GM19043 (cell line): ENCODE results near the gene ZBTB25.

ENCODE experiments used
- ATAC-seq: cut with Tn5 transposase; IDR thresholded peaks from one replicate; pipeline ENCODE4 v1.9.1; 2021; ENCODE audit warnings: low read depth; ENCODE audit not compliant: unreplicated experiment

ZBTB25 gene

DNA sequence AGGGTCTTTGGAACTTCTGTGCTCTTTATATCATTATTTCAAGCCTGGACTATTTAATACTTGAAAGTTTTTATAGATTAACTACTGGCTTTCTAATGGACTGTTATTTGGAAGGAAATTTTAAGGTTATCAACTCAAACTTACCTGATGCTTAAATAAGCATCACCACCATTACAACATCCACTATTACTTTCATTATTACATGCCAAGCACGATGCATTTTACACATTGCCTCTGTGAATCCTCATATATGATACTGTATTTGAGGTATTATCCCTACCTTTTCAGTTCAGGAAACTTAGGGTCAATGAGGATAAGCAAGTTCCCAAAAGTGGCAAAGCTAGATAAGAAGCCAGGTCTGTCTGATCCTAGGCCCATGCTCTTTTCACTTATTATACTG is 13.3 kb upstream of the ZBTB25 start:
- no peak for ATAC-seq

DNA sequence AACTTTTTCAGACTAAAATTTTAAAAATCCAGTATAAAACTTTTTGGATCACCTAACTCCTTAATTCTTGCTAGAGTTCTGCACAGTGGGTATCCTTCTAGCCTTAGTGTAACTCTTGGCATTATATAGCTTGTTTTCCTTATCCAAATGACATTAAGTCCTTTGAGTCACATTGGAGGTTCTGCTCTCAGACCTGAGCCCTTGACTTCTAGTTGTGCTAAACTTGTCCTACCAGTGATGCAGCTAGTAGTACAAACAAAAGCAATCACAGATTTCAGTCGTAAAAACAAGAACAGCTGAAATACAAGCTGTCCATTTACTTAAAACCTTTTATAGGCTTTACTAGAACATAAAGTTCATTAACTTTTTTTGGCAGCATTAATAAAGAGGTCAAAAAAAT is 11.4 kb upstream of the ZBTB25 start:
- ATAC-seq, result no peak

DNA sequence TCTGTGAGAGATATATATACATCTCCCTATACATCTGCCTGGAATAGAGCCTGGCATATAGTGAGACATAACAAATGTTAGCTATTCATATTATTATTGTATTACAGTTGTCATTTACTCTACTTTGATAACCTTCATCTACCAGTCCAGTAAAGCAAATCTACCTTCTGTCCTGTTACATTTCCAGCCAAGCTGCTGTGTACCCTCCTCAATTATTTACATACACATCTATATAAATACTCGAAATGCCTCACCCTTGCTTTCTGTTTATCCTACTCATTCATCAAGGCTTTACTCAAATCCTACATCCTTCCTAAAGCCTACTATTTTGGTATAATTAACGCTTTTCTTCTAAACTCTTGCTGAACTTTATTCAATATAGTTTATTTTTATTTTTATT is 9.6 kb upstream of the ZBTB25 start:
- no peak for ATAC-seq

DNA sequence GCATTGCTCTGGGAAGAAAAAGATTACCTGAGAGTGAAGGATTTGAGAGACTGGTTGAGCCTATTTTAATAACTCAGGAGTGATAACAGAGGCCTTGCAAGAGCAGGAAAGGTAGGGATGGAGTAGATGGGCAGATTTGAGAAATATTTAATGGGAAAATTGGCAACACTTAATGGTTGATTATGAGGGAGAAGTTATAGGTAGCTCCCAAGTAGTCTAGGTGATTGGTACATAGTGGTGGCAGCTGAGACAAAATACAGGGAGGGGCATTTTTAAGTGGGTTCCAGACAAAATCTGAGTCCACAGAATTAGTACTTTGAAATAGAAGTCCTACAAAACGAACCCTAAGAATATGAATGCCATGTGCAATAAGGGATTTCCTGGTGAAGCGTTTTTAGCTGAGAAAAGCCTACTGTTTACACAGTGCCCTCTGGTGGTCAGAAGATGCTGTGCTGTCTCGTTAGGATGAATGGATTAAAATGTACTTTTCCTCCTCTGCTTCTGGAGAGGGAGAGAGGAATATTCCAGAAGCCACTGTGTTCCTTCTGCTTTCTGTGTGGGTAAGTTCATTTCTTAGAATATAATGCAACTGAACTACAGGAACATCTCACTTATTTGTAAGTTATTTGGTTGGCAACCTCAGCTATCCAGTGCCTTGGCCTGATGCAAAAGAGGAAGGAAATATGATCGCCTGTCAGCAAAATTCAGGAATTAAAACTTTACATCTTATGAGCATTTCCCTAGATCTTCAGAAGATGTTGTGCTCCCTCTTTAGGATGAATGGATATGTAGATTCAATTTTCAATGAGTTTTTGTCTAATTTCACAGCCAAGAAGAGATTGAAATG is 7.4 kb upstream of the ZBTB25 start:
- no peak for ATAC-seq

DNA sequence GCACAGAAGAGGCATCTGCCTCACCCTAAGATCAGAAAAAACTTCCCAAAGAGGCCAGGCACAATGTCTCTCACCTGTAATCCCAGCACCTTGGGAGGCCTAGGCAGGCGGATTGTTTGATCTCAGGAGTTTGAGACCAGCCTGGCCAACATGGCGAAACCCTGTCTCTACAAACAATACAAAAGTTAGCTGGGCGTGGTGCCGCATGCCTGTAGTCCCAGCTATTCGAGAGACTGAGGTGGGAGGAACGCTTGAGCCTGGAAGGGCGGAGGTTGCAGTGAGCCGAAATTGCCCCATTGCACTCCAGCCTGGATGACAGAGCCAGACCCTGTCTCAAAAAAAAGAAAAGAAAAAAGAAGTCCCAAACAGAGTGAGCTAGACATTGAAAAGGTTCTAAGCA is 5.4 kb upstream of the ZBTB25 start:
- no peak for ATAC-seq

DNA sequence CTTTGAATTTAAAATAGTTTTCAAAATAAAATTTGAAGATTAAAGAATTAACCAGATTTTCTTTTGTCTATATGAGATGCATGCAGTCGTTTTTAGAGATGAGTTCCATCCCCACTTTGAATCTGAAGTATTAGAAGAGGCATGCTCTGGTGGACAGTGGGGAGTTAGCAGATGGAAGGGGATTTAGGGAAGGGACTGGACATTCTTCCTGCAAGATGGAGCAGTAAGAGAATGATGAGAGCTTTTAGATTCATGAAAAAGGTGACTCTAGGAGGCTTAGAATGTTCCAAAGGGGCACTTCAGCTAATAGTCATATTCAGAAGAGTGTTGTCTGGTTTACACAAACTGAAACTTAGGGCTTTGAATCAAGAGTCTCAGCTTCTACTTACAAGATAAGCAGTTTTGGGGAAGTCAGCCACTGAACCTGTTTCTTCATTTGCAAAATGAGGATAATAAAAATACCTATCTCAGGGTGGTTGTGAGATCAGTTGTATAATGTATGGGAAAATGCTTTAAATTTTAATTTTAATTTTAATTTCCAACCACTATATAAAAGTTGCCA is 4.7 kb upstream of the ZBTB25 start:
- no peak for ATAC-seq

DNA sequence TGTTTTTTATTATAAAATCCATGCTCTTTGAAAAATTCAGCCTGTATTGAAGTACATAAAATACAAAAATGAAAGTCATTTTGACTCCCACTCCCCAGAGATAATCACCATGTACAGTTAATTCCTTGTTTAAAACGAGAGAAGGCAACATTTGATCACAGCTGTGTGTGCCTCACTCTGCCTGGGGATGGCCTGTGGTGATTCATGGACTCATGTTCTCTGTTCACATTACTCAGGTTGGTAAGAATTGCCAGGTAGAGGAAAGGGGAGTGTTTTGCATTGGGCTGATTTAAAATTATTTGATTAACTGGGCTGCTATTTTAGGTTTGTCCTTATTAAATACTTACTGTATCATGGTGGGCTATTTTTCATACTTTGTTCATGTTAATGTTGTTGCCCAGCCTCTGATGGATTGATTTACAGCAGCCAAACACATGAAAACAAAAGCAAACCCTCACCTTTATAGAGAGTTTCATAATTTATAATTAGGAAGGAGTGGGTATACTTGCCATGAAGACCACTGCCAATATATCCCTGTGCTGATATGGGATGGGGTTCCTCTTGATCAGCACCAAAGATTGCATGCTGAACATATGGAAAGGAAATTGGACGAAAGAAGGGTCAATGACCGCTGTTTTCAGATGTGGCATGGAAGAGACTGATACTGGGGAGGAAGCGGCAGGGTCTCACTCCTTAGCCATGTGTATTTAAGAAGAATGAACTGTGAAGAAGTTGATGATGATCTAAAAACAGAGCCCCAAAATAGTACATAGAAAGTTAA is 3.9 kb upstream of the ZBTB25 start:
- no peak for ATAC-seq

DNA sequence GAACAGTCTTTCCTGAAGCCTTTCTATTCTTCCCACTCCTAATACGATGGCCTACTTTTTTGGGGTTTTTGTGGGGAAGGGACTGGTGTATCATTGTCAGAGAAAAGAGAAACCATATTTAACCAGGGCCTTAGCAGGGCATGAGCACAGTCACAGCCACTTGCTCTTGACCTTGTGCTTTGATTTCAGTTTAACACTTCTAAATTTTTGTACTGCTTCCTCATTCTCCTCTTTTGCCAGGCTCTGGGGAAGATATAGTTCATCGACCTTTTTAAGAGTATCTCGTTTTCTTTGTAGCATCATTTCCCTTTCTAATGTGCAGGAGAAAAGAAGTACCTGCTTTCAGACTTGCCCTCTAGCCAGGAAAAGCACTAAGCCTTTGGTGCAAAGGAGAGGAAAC is 3.1 kb upstream of the ZBTB25 start:
- ATAC-seq, result no peak

DNA sequence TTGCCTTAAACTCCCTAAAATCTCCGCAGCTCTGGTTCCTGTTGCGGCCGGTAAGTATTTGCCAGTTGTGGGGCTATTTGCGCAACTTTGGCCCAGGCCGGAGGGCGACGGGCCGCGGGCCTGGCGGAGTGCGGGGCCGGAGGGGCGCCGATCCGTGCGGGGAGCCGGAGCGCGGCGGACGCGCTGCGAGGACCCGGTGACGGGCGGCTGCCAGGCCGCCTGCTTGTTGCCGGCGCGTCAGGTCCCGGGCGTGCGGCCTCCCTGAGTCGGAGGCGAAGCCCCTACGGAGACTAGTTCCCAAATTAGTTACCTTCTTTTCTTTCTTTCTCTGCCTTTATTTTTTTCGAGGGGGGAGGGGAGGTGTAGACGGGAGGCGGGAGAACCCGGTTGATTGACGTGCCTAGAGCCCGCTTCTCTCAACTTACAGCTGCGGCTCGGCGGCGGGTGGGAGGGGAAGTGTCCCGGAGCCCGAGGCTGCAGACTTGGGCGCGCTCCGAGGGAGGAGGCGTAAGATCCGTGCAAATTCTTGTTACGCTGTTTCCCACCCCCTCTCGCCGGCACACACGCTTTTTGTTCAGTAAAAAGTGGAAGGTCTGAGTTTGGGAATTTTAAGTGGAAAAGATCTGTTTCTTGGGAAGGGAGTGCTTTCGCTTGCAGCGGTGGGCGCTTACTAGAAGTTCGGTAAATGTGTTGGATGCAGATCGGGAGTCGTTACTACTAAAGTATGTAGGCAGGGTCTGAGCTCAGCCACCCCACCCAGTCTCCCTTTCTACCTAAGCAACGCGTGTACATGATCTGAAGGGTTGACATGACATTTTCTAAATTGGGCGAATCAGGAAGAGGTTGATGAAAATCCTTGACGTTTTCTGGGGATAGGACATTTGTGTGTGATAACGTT is 1.5 kb upstream of the ZBTB25 start:
- peak; percentile 28 for ATAC-seq

DNA sequence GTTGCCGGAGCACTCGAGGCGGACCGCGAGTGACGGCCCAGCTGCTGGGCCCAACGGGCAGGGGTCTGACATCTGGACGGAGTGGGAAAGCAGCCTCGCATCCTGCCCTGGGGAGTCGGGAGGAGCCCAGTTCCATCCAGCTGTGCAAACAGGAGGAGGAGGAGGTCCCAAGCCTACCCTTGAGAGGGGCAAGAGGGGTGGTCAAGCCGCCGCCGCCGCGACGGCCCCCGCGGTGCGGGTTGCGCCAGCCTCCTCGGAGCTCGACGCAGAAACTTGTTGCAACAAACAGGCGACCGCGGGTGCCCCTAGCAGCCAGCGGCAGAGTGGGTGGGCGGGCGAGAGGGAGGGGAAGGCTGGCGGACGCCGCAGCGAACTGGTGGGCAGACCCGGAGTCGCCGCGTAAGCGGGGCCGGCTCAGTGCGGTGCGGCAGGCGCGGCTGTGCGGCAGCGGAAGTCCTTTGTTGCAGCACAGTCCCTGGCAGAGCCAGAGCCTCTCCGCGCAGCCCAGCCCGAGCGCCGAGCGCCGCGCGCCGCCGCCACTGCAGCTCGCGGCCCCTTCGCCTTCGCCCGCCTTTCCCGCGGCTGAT is 765 bp upstream of the ZBTB25 start, which contains the start of gene ZBTB1:
TSS of gene ZBTB1 (plus strand) at position 461 of the 587 bp plus-strand sequence. CDS start 16,735 bp downstream, outside the sequence.
- ATAC-seq, result no peak

DNA sequence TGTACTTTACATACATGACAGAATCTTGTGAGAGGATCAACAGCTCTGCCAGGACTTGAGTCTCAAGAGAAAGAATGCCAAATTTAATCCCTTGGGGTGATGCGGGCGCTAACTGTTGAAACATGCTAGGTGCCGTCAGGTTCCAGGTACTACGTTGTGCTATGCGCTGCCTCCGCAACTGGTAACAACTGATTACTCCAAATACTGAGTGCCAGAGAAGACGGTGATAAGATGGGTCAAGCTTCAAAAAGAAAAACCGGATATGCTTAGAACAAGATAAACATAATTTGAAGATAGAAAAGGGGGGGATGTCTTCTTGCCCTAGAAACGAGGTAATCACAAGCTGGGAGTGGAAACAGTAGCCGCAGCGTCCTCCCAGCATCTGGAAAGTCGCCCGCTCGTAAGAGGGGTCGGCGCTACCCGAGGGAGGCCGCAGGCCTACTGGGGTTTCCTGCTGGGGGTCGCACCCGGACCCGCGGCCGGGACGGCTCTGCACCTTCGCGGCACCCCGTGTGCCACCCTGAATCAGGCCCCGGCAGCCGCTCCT is 678 bp downstream of the ZBTB25 start:
- peak; percentile 0 for ATAC-seq

DNA sequence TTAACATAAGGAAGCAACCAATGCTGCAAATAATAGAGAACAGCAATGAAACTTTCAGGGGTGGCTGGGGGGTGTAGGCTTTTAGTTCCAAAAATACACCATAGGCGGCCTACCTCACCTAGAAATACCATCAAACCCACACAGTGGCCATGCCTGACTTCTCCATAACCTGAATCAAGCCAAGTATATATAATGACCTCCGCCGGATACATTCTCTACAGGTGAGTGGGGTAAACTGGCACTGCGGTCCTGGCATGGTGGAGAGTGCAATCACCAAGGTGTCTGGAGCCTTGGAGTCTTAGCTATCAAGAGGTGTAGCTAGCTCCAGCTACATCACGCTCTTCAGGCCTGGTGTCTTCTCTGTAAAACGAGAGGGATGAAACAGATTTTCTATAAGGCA is 1.2 kb downstream of the ZBTB25 start:
- ATAC-seq, result no peak

DNA sequence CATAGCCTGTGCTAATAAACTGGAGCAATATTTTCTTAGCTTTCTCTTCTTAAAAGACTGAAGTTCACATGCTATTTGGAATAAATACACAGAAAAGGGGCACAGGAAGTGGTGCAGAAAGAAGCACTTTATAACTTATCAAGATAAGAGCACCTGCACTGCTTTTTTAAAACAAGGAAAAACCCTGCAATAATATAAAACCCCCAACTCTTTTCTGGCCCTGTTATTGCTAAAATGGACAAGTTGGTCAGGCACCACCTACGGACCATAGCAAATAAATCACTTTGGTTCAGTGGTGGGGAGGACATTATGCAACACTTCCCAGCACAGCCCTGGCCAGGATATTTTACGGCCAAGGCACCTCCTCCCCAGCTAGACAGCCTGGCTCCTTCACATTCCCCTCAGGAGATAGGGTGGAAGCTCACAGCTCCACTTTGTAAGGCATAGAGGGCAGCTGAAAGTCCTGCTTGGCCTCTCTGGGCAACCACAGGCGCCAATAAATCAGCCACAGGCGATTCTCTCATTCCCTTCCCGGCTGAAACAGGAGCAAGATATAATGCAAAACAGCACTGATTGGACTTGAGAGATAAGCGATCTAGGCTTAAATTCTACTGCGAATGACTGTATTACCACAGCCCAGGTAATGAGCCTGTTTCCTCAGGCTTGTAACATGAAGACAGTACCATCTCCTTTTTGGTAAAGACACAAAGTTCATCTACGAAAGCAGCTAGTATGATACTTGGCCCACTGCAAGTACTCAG is 2.0 kb downstream of the ZBTB25 start:
- no peak for ATAC-seq

DNA sequence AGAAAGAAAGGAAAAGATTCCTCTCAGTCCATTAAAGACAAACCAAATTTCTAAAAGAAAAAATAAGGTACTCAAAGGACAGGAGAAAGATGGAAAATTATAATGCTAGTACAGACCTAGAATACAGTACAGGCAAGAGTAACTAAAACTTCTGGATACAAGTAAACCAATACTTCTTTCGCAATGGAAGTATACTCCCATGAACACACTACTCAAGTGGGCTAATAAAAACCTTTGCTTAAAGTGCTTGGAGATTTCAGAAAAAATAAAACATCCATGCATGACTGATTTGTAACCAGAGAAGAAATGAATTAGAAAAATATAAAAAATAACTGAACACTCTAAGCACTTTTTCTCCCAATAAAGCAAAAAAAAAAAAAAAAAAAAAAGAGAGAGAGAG is 3.5 kb downstream of the ZBTB25 start:
- no peak for ATAC-seq

DNA sequence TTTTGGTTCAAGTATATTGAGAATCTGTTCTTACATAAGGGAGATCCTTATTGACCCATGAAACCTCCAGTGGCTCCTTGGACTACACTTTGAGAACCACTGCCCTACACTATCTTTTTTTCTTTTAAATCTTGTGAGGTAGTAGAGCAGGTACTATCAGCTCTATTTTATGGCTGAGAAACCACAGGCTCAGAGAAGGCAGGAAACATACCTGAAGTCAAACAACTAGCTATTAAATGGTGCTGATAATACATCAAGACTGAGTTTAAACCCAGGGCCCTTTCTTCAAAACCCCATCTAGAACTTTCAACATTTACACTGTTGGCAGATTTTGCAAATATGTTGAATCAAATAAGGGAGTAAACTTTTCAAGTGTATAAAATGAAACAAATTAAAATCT is 6.9 kb downstream of the ZBTB25 start:
- ATAC-seq, result no peak

DNA sequence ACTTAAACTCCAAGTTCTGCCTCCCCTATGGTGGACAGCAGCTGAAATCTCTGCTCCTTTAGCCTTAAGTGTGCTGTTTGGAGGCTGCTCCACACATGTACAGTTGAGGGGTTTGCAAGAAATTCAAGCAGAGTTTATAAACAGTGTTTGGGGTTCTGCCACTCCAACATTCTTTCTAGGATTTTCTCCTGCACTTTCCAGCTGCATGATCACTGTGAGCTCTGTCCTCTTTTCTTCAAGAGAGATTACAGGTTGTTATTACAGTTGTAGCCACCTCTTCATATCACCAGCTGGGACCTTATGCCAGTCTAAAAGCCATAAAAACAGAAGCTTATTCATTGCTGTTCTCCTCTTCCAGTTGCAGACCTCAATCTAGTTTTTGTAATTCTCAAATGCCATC is 8.4 kb downstream of the ZBTB25 start:
- ATAC-seq, result no peak

DNA sequence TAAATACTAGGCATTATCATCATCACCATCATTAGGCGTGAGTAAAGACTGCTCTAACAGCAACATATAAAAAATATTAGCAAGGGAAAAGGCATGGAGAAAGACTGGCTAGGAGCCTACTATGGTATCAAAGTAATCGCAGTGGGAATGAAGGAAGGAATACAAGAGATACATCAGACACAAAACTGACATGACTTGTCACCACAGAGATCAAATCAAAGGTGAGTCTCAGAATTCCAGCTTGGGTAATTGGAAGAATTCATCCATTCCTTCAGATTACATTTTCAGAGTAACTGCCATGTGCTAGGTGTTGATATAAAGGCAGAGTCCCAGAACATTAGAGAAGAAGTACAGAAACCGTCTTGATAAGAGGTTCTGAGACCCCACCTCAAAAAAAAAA is 10.2 kb downstream of the ZBTB25 start:
- ATAC-seq, result no peak

DNA sequence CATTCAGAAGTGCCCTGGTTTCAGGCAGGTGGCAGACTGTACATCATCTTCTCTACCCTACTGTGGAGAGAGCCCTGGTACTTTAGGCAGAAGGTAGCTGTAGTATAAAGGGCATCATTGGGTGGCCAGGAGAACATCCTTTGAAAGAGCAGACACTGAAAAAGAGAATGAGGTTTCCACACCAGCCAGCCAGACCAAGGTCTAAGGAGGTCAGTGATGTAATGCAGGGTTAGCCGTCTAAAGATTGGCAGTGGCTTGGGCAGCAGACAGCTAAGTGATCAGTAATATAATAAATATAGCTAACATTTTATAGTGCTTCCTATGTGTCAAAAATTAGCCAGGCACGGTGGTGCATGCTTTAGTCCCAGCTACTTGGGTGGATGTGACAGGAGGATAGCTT is 12.0 kb downstream of the ZBTB25 start:
- ATAC-seq, result no peak

DNA sequence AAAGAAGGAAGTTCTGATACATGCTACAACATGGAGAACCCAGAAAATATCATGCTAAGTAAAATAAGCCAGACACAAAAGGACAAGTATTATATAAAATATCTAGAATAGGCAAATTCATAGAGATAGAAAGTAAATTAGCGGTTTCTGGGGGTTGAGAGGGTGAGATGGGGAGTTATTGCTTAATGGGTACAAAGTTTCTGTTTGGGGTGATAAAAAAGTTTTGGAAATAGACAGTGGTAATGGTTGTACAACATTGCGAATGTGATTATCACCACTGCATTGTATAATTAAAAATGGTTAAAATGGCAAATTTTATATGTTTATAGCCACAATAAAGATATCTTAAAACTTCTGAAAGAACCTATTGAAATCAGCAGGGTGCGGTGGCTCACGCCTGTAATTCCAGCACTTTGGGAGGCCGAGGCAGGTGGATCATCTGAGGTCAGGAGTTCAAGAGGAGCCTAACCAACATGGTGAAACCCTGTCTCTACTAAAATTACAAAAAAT is 15.0 kb downstream of the ZBTB25 start:
- ATAC-seq, result no peak
